NB4 (cell line): ENCODE data around the gene RELL1.

Experiments
- MYC ChIP-seq: IDR thresholded peaks from 2 replicates; pipeline ENCODE4 v1.6.1; 2011; ENCODE audit warnings: low read depth, low read length
- POLR2A ChIP-seq: IDR thresholded peaks from 2 replicates; pipeline ENCODE4 v1.6.1; 2011; ENCODE audit warnings: mild to moderate bottlenecking; ENCODE audit not compliant: insufficient read length; ENCODE audit errors: extremely low read depth
- TF ChIP-seq, protein P1 (sequence below): IDR thresholded peaks from one replicate; pipeline ENCODE4 v1.5.1; 2012; ENCODE audit warnings: low read depth, low read length

- TF ChIP-seq, protein P1, sequence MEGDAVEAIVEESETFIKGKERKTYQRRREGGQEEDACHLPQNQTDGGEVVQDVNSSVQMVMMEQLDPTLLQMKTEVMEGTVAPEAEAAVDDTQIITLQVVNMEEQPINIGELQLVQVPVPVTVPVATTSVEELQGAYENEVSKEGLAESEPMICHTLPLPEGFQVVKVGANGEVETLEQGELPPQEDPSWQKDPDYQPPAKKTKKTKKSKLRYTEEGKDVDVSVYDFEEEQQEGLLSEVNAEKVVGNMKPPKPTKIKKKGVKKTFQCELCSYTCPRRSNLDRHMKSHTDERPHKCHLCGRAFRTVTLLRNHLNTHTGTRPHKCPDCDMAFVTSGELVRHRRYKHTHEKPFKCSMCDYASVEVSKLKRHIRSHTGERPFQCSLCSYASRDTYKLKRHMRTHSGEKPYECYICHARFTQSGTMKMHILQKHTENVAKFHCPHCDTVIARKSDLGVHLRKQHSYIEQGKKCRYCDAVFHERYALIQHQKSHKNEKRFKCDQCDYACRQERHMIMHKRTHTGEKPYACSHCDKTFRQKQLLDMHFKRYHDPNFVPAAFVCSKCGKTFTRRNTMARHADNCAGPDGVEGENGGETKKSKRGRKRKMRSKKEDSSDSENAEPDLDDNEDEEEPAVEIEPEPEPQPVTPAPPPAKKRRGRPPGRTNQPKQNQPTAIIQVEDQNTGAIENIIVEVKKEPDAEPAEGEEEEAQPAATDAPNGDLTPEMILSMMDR, result no peak
- TF ChIP-seq POLR2A (no peak), MYC (no peak)
Measured at GRCh38 chr4:37690976-37691375, 4.8 kb upstream of the RELL1 start.
